Peyer's patch (tissue), 4 donors: ENCODE measurements around the gene SPRED2.

Experiments used
- CTCF ChIP-seq, 6 experiments: fragments of 450-650 bp in 4 of 6; fragments of 200-600 bp in 2 of 6; sonication (generic) in 1 of 6; IDR thresholded peaks; one replicate each; pipeline ENCODE4 v1.5.1; 2017 to 2019; ENCODE audit warnings: antibody characterized with exemption in 6 of 6, mild to moderate bottlenecking in 3 of 6, moderate library complexity in 1 of 6
- POLR2A ChIP-seq, 2 donors: fragments of 450-650 bp; IDR thresholded peaks; one replicate each; pipeline ENCODE4 v1.5.1; 2017; ENCODE audit warnings: antibody characterized with exemption in 2 of 2, mild to moderate bottlenecking in 2 of 2, moderate library complexity in 2 of 2

- TF ChIP-seq POLR2A (IDR thresholded peaks at IDR 0.05) (no peak), CTCF (IDR thresholded peaks at IDR 0.05) (no peak)
These were observed 168.4 kb downstream of the SPRED2 start for GRCh38 chr2:65263986-65264385.
